Caco-2 (cell line): ENCODE measurements around the gene MAP3K6. TPM values are rescaled to one million over a fixed set of nuclear protein-coding genes. Genes with fewer than 3 reads are reported as not detected.

Experiments used
- BruUV-seq: library from RNA; stranded (reverse); fragments of 400-500 nt; replicated peaks from 2 replicates; lab custom pipeline; 2021; lab: Mats Ljungman, UMichigan
- CTCF ChIA-PET: fragments of 300-600 bp; sonication (Branson Sonifier 250); formaldehyde crosslinking; loops from one replicate; lab custom pipeline; 2022; ENCODE audit warnings: antibody characterized with exemption; lab: Charles Lee
- POLR2A ChIA-PET: fragments of 300-600 bp; sonication (Branson Sonifier 250); formaldehyde crosslinking; loops from one replicate; lab custom pipeline; 2022; ENCODE audit warnings: antibody characterized with exemption; lab: Charles Lee
- DNase-seq, 2 experiments: peaks; one replicate each; pipeline versions ENCODE4 v3.0.0 to v3.0.0-alpha.2; 2020 to 2022
- H3K27me3 ChIP-seq: replicated peaks from 2 replicates; pipeline ENCODE4 v1.6.0; 2011; ENCODE audit warnings: low read length; ENCODE audit not compliant: control insufficient read depth, insufficient read depth
- H3K36me3 ChIP-seq: 2 replicates; pipeline ENCODE4 v1.5.1; 2011; ENCODE audit warnings: low read length; ENCODE audit not compliant: control insufficient read depth, insufficient read depth
- H3K4me1 ChIP-seq: fragments of 250-450 bp; sonication (Bioruptor Pico); 2 replicates; pipeline ENCODE4 v1.5.1; 2020; ENCODE audit warnings: mild to moderate bottlenecking
- H3K4me3 ChIP-seq: 2 replicates; pipeline ENCODE4 v1.5.1; 2011; ENCODE audit warnings: low read depth, mild to moderate bottlenecking, control low read depth, low read length
- H3K9me3 ChIP-seq: fragments of 250-450 bp; sonication (Bioruptor Pico); 2 replicates; pipeline ENCODE4 v1.5.1; 2020; ENCODE audit warnings: mild to moderate bottlenecking, moderate library complexity
- H3K27ac Mint-ChIP-seq: one replicate; pipeline ENCODE4 v1.8.0; 2022; ENCODE audit warnings: mixed read lengths; ENCODE audit not compliant: unreplicated experiment
- H3K27me3 Mint-ChIP-seq: one replicate; pipeline ENCODE4 v1.8.0; 2022; ENCODE audit warnings: mixed read lengths; ENCODE audit not compliant: insufficient read depth, unreplicated experiment
- H3K36me3 Mint-ChIP-seq: one replicate; pipeline ENCODE4 v1.8.0; 2022; ENCODE audit warnings: mild to moderate bottlenecking, mixed read lengths; ENCODE audit not compliant: insufficient read depth, unreplicated experiment
- H3K4me1 Mint-ChIP-seq: one replicate; pipeline ENCODE4 v1.8.0; 2022; ENCODE audit warnings: low read depth, mixed read lengths; ENCODE audit not compliant: unreplicated experiment
- H3K4me3 Mint-ChIP-seq: one replicate; pipeline ENCODE4 v1.8.0; 2022; ENCODE audit warnings: mild to moderate bottlenecking, moderate library complexity, mixed read lengths; ENCODE audit not compliant: unreplicated experiment
- H3K9me3 Mint-ChIP-seq: one replicate; pipeline ENCODE4 v1.8.0; 2022; ENCODE audit warnings: mixed read lengths; ENCODE audit not compliant: unreplicated experiment
- CTCF ChIP-seq, 2 experiments: fragments of 200-600 bp in 1 of 2; IDR thresholded peaks; 1 replicate in 1 of 2; 2 replicates in 1 of 2; pipeline versions ENCODE4 v1.5.1 to v1.8.0; 2011 to 2022; ENCODE audit warnings: antibody characterized with exemption in 1 of 2, control low read depth in 1 of 2, inconsistent platforms in 1 of 2, low read depth in 1 of 2, low read length in 1 of 2, mild to moderate bottlenecking in 1 of 2, moderate library complexity in 1 of 2; ENCODE audit not compliant: insufficient read depth in 1 of 2, severe bottlenecking in 1 of 2, unreplicated experiment in 1 of 2
- intact Hi-C: fragments of 100-400 bp; cut with micrococcal nuclease; formaldehyde crosslinking; loops from one replicate; pipeline ENCODE4 v1.10.0; 2022; ENCODE audit not compliant: unreplicated experiment
- total RNA-seq: library from RNA; stranded (reverse); gene quantifications from 2 replicates; pipeline ENCODE4 v1.2.3, GENCODE V29; 2022

The MAP3K6 gene
- total RNA-seq, 1 experiment from 2014 or later: 11.7 TPM

- no peak for TF ChIP-seq CTCF (IDR thresholded peaks at IDR 0.05; ENCODE audit: insufficient read depth in 1 of 2, low read depth in 1 of 2, low read length in 1 of 2, severe bottlenecking in 1 of 2, unreplicated experiment in 1 of 2)
- no peaks in the 10 kb centered on the region for H3K9me3 Mint-ChIP-seq
- H3K36me3 Mint-ChIP-seq: no peaks in the 10 kb centered on the region
- no peaks in the 10 kb centered on the region for H3K36me3 ChIP-seq
- H3K27me3 Mint-ChIP-seq: no peaks in the 10 kb centered on the region
- DNase-seq: peak in 1 of 2 experiments; percentile 12
- H3K9me3 ChIP-seq: no peaks in the 10 kb centered on the region
- no peaks in the 10 kb centered on the region for H3K27me3 ChIP-seq
- no peak overlapping the region for H3K27ac Mint-ChIP-seq
- intact Hi-C loops: no loop called here
- H3K4me1 Mint-ChIP-seq: no peaks in the 10 kb centered on the region
- no peak overlapping the region for H3K4me3 ChIP-seq
- ChIA-PET CTCF (interaction anchor here (0.6 to 0.7 kb wide), 3 partner anchors 35 to 317 kb away, joined by 3 to 6 read pairs (median 3); no protein-coding TSS in a partner anchor), POLR2A (no interaction called here)
- BruUV-seq: no TSS peak
- H3K4me1 ChIP-seq: no peaks in the 10 kb centered on the region
- no peak overlapping the region for H3K4me3 Mint-ChIP-seq
These were observed 48.2 kb downstream of the MAP3K6 start for GRCh38 chr1:27318596-27318995.

- BruUV-seq: no TSS peak
- H3K9me3 Mint-ChIP-seq: no peaks in the 10 kb centered on the region
- POLR2A ChIA-PET: no interaction called here
These were observed 48.6 kb downstream of the MAP3K6 start for GRCh38 chr1:27318136-27318535.

GRCh38 chr1:27316860-27317259 lies 49.9 kb downstream of the MAP3K6 start:
- H3K27me3 Mint-ChIP-seq: no peaks in the 10 kb centered on the region
- no peaks in the 10 kb centered on the region for H3K4me1 Mint-ChIP-seq
- no peaks in the 10 kb centered on the region for H3K27me3 ChIP-seq
- intact Hi-C loops: no loop called here
- H3K9me3 ChIP-seq: no peaks in the 10 kb centered on the region
- no peak overlapping the region for H3K4me3 Mint-ChIP-seq
- DNase-seq: no peak
- H3K27ac Mint-ChIP-seq: no peak overlapping the region
- no peaks in the 10 kb centered on the region for H3K36me3 Mint-ChIP-seq
- CTCF ChIA-PET: no interaction called here
- H3K36me3 ChIP-seq: no peaks in the 10 kb centered on the region
- POLR2A ChIA-PET: no interaction called here
- BruUV-seq: no TSS peak
- no peak overlapping the region for H3K4me3 ChIP-seq
- no peaks in the 10 kb centered on the region for H3K4me1 ChIP-seq
- no peak for TF ChIP-seq CTCF (IDR thresholded peaks at IDR 0.05; ENCODE audit: insufficient read depth in 1 of 2, low read depth in 1 of 2, low read length in 1 of 2, severe bottlenecking in 1 of 2, unreplicated experiment in 1 of 2)
- no peaks in the 10 kb centered on the region for H3K9me3 Mint-ChIP-seq

More at GRCh38 chr1:27318136-27318535, 48.6 kb downstream of the MAP3K6 start:
- intact Hi-C loops: no loop called here
- CTCF ChIA-PET: interaction anchor here (0.6 kb wide), 1 partner anchor 317 kb away, joined by 3 read pairs; no protein-coding TSS in a partner anchor
- Mint-ChIP-seq H3K36me3 (no peaks in the 10 kb centered on the region), H3K4me1 (no peaks in the 10 kb centered on the region), H3K4me3 (no peak overlapping the region), H3K27ac (no peak overlapping the region), H3K27me3 (no peaks in the 10 kb centered on the region)
- DNase-seq: peak in 1 of 2 experiments; percentile 5
- Histone ChIP-seq H3K9me3 (no peaks in the 10 kb centered on the region), H3K4me3 (no peak overlapping the region), H3K36me3 (no peaks in the 10 kb centered on the region), H3K4me1 (no peaks in the 10 kb centered on the region), H3K27me3 (no peaks in the 10 kb centered on the region)
- TF ChIP-seq CTCF (IDR thresholded peaks at IDR 0.05; ENCODE audit: insufficient read depth in 1 of 2, low read depth in 1 of 2, low read length in 1 of 2, severe bottlenecking in 1 of 2, unreplicated experiment in 1 of 2): no peak
